GM19467 (cell line): ENCODE results near the gene NPEPL1.
"Not testable (repeated sequence)": the region's sequence is repeated elsewhere in the genome, so short reads cannot be mapped to it uniquely, and the experiment has no call there.

Source experiments
- ATAC-seq: cut with Tn5 transposase; IDR thresholded peaks from one replicate; pipeline ENCODE4 v1.9.1; 2021; ENCODE audit warnings: mild to moderate bottlenecking, moderate library complexity; ENCODE audit not compliant: unreplicated experiment

The NPEPL1 gene, protein sequence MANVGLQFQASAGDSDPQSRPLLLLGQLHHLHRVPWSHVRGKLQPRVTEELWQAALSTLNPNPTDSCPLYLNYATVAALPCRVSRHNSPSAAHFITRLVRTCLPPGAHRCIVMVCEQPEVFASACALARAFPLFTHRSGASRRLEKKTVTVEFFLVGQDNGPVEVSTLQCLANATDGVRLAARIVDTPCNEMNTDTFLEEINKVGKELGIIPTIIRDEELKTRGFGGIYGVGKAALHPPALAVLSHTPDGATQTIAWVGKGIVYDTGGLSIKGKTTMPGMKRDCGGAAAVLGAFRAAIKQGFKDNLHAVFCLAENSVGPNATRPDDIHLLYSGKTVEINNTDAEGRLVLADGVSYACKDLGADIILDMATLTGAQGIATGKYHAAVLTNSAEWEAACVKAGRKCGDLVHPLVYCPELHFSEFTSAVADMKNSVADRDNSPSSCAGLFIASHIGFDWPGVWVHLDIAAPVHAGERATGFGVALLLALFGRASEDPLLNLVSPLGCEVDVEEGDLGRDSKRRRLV

DNA sequence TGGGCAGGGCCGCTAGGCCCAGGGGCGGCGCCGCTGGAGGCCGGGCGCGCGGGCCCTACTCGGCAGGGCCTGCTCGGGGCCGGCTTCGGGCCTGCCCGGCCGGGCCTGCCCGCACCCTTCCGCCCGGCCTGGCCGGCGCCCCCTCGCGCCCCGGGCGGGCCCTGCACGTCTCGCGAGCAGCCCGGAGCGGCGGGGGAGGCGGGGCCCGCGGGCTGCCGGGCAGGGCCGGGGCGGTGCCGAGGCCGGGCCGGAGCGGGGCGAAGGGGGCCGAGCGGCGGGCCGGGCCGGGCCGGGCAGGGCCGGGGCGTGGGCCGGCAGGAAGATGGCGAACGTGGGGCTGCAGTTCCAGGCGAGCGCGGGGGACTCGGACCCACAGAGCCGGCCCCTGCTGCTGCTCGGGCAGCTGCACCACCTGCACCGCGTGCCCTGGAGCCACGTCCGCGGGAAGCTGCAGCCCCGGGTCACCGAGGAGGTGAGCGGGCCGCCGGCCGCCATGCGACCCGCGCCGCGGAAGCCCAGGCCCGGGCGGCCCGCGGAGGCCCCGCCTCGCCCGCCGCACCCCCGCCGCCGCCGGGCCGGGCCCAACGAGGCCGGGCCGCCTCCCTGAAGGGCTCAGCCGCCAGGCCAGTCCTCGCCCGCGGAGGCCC lies at the start of gene NPEPL1:
Gene NPEPL1, plus strand, starts transcription at position 222 of the 647 bp plus-strand sequence. Its CDS starts 101 bp downstream, at position 323.
- peak; percentile 80 for ATAC-seq

DNA sequence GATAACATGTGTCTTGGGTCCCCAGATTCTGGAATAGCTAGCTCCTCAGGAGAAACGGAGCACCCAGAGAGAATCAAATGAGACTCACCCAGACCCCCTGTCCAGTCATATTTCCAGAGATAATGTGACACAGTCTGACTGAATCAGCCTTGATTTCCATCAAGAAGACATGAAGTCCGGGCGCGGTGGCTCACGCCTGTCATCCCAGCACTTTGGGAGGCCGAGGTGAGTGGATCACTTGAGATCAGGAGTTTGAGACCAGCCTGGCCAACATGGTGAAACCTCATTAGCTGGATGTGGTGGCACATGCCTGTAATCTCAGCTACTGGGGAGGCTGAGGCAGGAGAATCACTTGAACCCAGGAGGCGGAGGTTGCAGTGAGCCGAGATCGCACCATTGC lies 49.7 kb upstream of the NPEPL1 start:
- ATAC-seq: not testable (repeated sequence)

DNA sequence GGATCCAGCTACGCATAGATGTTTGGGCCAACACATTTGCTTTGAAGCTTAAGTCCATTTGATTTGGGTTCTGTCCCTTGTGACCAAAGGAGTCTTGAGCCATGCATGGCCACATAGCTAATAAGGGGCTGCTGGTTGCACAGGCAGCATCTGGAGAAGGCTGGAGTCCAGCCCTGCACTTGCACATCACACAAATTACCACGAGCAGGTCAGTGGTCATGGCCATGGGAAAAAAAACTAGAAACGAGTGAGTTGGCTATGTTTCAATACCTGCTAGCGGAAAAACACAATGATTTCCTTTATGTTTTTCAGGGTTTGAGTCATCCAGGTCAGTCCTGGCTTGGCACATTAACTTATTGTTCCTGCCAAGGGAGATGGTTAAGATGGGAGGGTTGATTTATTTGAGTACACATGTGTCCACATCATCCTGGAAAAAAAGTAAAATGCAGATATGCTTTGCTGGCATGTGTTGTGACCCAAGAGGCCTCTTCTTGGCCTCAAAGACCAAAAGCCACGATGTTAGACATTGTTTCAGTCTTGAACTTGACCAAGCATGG lies 47.1 kb upstream of the NPEPL1 start:
- ATAC-seq: no peak

DNA sequence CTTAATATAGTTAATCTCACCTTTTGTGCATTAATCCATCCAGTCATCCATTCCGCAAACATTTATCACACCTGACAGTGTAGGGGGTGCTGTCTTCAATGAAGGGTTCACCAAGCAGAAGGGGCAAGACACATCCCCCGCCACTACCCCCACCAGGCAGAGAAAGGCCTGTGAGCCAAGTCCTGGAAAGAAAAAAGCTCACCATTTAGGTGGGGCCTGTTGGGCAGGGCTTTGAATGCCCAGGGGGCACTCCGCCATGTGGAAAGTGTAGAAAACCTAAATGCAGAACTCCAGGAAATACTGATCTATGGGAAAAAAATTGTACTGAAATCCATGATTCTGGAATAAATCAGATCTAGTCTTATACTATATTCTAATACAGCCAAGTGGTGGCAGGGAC lies 46.3 kb upstream of the NPEPL1 start:
- ATAC-seq: no peak

DNA sequence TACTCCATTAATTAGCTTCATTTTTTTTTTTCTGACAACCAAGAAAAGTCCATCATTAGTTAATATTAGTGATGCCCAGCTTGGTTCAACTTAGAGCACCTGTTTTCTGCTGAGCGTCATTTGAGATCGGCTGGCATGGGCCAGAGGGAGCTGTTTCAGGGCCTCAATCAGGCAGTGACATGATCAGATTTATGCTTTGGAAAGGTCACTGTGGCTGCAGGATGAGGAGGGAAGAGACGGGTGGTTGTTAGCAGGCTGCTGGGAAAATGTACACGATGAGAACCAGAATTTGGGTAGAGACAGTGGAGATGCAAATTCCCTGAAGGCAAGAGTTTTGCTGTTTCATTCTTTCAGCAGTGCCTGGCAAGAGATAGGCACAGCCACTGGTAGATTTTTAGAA lies 45.9 kb upstream of the NPEPL1 start:
- no peak for ATAC-seq

DNA sequence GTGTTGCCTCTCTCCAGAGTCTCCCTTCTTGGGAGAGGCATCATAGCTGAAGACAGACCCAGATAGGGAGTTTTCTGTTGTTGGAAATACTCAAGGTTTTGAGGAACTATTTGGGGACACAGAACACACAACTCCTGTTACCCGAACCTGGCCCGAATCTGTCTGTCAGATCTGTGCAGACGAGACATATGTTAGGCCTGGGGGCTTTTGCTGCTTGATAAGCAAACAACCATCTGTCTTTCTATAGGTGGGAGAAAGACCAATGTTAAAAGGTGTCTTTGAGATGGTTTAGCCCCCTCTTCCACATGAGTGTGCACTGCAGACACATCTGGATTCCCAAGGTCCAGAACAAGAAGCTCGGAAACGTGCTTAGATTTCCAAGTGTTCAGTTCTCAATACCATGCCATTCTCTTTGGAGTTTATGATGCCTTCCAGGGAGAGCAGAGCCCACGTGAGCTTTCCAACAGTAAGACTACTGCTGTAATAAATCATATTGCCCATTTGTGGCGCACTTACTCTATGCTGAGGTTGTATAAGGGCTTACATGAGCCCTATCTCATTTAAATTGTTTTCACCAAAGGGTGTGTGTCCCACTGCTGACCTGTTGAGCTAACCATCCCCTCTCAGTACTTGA lies 45.3 kb upstream of the NPEPL1 start:
- no peak for ATAC-seq

DNA sequence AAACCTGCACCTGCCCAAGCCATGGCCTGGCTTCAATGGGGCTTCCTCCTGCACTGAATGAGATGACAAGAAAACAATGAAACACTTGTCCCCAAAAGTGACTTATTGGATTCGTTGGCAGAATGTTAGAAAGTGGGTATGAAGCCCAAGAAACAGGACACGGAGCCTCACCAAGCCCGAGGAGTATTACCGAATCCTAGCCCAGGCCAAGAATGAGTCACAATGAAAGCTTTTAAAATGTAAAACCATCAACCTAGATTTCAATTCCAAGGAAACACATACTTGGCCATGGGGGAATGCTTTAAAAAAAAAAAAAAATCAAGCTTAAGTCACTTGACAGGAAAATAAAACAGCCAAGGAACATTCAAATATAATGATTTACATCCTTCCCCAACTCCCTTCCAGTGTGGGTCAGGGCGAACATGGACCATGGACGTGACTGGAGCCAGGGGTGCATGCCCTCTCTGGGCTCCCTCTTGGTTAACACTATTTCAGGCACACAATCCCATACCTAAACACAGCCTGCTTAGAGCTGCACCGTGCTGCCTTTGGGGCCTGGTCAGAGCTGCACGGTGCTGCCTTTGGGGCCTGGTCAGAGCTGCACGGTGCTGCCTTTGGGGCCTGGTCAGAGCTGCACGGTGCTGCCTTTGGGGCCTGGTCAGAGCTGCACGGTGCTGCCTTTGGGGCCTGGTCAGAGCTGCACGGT lies 44.7 kb upstream of the NPEPL1 start:
- ATAC-seq: no peak

DNA sequence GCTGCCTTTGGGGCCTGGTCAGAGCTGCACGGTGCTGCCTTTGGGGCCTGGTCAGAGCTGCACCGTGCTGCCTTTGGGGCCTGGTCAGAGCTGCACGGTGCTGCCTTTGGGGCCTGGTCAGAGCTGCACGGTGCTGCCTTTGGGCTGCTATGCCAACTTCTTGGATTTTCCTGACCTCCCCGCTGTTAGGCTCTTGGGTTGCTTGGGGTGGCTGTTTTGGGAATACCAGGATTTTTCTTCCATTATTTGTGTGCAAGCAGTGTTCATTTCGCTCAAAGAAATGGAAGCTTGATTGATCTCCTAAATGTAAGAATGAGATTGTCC lies 44.1 kb upstream of the NPEPL1 start:
- ATAC-seq: not testable (repeated sequence)

DNA sequence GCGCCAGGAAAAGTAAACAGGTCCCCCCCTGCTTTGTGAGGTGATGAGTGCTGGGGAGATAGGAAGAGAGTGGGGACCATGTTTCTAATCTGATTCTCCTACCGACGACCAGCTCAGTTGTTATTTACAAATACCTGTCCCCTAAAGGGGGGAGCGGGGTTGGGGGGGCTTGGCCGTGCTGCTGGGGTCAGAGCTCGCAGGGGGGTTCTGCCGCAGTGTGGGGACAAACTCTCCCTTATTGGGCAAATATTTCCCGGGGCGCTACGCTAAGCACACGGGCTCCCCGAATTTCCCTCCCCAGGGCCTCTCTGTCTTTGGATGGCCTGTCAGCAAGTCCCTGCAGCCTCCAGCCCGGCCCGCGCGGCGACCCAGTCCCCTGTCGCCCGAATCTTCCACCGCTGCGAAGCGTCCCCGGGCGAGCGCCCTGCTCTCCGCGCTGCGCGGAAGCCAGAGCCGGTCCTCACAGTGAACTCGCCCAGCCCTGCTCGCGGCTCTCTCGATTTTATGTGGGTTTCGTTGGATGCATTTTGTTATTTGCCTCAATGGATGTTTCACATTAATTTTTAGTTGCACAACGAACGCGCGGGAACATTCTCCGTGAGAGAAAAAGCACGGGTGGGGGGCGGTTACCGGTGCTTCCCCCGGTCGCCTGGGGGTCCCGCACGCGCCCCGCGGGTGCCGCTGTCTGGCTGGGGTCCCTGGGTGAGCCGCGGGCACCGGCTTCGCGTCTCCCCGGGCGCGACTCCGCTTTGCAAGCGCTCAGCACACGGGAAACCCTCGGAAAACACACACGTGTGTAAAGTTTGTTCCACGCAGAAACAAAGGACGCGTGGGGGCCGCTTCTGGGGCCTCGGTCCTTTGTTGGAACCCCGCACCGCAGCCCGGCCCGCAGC lies 43.1 kb upstream of the NPEPL1 start:
- ATAC-seq: no peak

DNA sequence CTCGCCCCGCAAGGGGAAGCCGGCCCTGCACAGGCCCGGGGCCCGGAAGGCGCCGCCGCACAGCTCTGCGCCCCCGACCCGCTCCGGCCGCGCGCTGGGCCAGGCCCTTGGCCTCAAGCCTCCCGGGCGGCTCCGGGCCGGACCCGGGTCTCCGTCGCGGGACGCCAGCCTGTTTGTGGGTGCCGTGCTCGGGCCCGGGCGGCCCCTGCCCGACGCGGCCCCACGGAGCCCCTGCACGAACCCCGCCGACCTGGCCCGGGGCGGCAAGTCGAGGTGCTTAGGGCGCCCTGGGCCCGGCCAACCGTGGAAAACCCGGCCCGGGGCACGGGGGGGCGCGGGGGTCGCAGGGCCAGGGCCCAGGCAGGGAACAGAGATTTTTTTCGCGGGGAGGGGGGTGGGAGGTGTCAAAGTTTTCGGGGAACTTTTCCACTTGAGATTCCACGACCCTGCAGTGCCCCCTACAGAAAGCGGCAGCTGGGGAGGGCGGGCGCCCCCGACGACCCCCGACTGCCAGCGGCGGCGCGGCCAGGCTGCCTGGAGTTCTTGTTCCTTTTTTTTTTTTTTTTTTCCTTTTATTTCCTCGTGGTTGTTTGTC lies 42.3 kb upstream of the NPEPL1 start:
- no peak for ATAC-seq

DNA sequence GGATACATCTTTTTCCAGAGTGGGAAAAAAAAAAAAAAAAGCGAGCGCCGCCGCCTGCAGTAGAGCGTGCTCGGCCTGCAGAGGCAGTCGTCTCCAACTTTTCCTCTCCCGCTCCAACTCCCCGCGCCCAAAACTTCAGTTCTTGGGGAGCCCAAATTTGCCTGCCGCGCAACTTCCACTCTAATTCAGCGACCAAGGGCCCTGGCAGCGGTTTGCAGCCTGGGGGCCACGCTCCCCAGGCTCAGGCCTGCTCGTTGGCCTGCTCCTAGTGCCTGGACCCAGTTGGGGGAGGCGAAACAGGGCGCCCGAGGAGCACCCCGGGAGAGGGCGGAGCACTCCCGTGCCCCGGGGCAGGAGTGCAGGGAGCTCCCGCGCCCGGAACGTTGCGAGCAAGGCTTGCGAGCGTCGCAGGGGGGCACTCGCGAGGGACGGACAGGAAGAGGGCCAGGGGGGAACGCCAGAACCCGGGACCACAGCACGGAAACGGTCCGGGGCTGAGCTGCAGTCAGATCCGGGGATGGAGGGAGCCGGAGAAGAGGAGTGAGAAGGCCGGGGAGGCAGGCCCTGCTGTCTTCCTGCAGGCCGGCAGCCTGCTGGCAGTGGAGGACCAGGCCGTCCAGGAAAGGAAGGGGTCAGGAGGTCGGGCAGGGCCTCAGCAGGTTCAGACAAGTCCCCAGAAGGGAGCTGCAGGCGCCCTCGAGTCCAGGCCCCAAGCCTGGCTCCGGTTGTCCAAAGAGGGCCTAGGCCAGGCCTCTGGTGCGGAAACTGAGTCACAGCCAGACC lies 41.6 kb upstream of the NPEPL1 start, which contains the start of gene STX16:
Gene STX16, plus strand, starts transcription at position 508 of the 783 bp plus-strand sequence. CDS start 724 bp downstream, outside the sequence.
- peak; percentile 56 for ATAC-seq

DNA sequence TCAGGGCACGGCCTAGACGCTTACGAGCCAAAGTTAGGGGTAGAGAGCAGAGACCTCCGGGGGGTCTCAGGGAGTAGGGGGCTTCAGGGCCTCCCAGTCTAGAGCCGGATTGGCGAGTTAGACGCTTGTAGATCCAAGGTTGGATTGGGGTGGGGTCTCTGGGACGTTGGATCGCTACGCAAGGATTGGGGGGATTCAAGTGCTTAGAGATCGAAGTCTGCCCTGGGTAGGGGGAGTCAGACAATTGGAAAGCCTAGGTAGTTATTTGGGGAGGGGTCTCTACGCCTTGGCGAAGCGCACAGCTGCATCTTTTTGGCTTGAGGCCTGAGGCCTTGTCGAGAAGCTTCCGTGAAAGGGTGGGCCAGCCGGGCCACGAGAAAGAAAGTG lies 41.0 kb upstream of the NPEPL1 start:
- ATAC-seq: no peak

DNA sequence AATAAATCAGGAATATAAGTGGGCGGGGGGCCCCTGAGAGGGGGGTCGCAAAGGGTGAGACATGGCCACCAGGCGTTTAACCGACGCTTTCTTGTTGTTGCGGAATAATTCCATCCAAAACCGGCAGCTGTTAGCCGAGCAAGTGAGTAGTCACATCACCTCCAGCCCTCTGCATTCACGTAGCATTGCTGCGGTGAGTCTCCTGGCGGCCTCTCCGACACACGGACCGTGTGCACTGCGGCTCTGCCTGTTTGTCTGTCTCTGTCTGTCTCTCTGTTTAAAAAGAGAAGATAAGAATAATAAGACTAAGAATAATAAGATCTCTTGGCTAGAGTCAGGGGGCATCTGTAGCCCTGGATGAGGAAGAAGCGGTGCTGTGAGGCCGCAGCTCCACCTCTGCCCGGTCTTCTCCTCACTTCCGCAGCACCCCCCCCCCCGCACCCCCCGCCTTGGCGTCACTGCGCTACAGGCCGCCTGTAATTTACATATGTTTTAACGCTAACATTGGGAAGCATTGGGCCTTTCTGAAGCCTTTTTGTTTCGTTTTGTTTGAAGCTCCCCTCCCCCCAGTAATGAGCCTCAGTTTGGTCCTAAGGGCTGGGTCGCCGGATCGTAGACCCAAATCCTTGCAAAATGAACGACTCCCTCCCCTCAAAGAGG lies 40.5 kb upstream of the NPEPL1 start:
- ATAC-seq: no peak

DNA sequence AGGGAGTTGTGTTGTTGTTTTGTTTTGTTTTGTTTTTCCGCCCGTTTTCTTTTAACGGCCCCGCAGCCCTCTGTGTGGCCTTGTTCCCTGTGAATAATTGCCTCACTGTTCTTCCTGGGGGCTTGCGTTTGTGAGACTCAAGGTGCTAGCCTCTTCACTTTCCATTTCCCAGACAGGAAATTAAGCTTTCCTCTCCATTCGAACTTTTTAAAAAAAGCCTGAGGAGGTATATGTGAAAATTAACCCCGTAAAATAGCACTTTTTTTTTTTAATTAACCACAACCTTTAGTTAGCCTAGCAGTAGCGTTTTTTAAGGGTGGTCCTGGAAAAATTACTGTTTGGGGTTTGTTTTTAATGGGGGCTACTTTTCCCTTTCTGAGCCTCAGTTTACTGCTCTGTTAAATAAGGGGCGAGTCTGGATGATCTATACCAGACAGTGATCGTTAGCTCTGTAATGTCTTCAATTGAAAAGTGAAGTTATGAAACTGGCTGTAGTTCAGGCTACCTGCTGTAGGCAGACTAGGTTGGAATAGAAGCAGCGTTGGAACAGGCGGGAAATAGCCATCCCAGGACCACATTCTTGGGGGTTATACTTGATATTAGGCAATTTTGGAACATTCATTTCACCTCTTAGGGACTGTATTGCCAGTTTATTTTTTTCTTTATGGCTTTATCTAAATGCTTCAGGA lies 39.9 kb upstream of the NPEPL1 start:
- no peak for ATAC-seq

DNA sequence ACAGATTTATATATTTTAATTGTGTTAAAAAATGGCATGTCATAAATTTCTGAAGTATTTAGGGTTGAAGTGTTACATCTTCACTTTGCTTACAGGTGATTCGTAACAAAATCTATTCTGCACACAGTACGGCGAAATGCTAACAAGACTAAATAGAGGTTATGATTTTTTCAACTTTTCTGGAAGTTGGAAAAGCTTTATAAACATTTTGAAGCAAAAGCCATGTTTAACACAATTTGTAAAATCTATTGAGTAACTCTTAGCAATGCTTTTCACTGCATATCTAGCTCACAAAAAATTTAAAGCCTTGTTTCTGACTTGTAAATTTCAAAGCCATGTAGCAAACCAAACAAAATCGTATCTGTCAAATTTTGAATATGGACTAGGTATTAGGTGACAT lies 38.3 kb upstream of the NPEPL1 start:
- no peak for ATAC-seq

DNA sequence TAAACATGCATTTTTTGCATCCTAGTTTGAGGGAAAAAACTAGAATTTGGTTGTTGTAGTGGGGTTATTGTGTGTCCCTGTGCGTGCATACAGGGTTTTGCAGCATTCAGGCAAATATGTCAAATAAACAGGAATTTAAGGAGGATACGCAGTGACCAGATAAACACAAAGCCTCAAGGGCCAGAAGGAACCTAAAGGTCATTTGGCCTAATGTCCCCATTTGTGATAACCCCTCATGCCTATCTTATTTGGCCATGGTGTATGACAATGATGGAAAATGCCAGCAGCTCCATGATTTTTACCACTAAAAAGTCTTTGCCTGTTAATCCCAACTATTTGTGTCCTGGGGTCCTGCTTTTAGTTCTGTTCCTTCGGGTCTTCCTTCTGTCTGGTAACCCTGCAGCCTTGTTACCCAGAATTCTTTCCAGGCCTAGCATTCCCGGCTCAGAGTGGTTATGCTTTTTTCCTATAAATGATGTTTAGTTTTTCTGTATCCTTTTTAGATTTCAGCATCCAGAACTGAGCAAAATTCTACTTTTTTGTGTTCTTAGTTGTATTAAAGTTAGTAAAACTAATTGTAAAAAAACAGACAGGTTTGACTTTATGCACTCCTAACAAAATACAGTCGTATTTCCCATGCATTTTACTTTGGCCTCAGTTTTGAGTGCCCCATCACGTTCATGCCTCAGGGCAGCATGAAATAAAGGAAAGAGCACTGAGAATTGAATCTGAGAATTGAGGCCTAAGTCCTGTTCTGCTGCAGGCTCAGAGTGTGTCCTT lies 37.1 kb upstream of the NPEPL1 start:
- ATAC-seq: no peak

DNA sequence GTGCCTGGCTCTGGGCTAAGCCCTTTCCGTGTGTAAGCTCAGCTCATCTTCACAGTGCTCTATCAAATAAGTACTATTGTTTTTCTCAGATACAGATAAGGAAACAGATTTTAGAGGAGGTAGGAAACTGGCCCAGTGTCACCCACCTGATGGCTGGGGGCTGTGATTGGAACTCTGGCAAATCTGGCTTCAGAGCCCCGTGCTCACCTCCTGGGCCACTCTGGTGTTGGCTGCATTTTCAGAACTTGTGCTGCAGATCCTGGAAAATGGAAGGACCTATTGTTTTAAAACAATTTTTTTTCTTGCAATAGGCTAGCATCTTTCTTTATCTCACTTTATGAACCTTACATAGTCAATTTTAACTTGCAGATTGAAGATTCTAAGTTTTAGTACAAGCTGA lies 35.8 kb upstream of the NPEPL1 start:
- no peak for ATAC-seq
